Stimulated activated CD8-positive, alpha-beta memory T cell treated with anti-CD3 and anti-CD28 coated beads, Interleukin-4, amount 100 ng/mL, for 48 hours (primary cell): Measurements from ENCODE around the gene HID1.

ENCODE experiments used
- DNase-seq: peaks from one replicate; pipeline ENCODE4 v3.0.0-alpha.2; 2020

HID1 gene

GRCh38 chr17:74945543-74945942 lies 27.0 kb downstream of the HID1 start:
- DNase-seq, result no peak

GRCh38 chr17:74943808-74944522 lies 28.6 kb downstream of the HID1 start:
- DNase-seq, result no peak

- DNase-seq, result no peak
These were observed 31.3 kb downstream of the HID1 start for GRCh38 chr17:74941128-74941725.

- no peak for DNase-seq
These were observed 33.0 kb downstream of the HID1 start for GRCh38 chr17:74939534-74939933.

GRCh38 chr17:74938194-74938950 lies 34.2 kb downstream of the HID1 start:
- no peak for DNase-seq

- no peak for DNase-seq
These were observed 35.2 kb downstream of the HID1 start for GRCh38 chr17:74937064-74938051.

GRCh38 chr17:74936470-74936799 lies 36.1 kb downstream of the HID1 start:
- DNase-seq, result no peak

GRCh38 chr17:74935585-74936469 lies 36.7 kb downstream of the HID1 start, which contains the start of gene OTOP3:
OTOP3 (plus strand) TSS chr17:74935898; CDS start chr17:74935922, 24 bp downstream.
- DNase-seq, result no peak

GRCh38 chr17:74935048-74935447 lies 37.5 kb downstream of the HID1 start:
- DNase-seq, result no peak

- no peak for DNase-seq
These were observed 42.0 kb downstream of the HID1 start for GRCh38 chr17:74930535-74931036.

- DNase-seq, result no peak
These were observed 43.8 kb downstream of the HID1 start for GRCh38 chr17:74928786-74929185.

- DNase-seq, result no peak
These were observed 47.3 kb downstream of the HID1 start for GRCh38 chr17:74925242-74925641.

- DNase-seq, result no peak
These were observed 48.2 kb downstream of the HID1 start, which contains the start of gene OTOP2 for GRCh38 chr17:74924250-74924948. OTOP2 (plus strand) TSS chr17:74924273; CDS start chr17:74924633, 360 bp downstream.

GRCh38 chr17:74923538-74924249 lies 48.9 kb downstream of the HID1 start:
- peak; percentile 89 for DNase-seq

GRCh38 chr17:74922694-74923537 lies 49.6 kb downstream of the HID1 start, which contains the start of gene USH1G:
USH1G (minus strand) TSS chr17:74923255; CDS start chr17:74923073, 182 bp downstream.
- DNase-seq, result no peak

GRCh38 chr17:74922172-74922571 lies 50.4 kb downstream of the HID1 start:
- DNase-seq, result no peak

GRCh38 chr17:74921769-74922168 lies 50.8 kb downstream of the HID1 start:
- no peak for DNase-seq

GRCh38 chr17:74921026-74921681 lies 51.4 kb downstream of the HID1 start:
- DNase-seq, result no peak
